Tibial artery (tissue), 4 donors: ENCODE measurements around the gene PHF1.
"Not testable (repeated sequence)": the region's sequence is repeated elsewhere in the genome, so short reads cannot be mapped to it uniquely, and the experiment has no call there.

Experiments used
- DNase-seq, 2 donors: peaks; one replicate each; pipeline ENCODE4 v3.0.0-alpha.2; 2019
- H3K27ac ChIP-seq, 2 donors: fragments of 200-600 bp; sonication (generic) in 1 of 2; 1 replicate in 1 of 2; 2 replicates in 1 of 2; pipeline ENCODE4 v1.5.1; 2018 to 2019; ENCODE audit warnings: mild to moderate bottlenecking in 1 of 2
- H3K27me3 ChIP-seq, 2 donors: fragments of 200-600 bp; sonication (generic) in 1 of 2; one replicate each; pipeline versions ENCODE4 v1.5.1 to v1.6.0; 2016 to 2019
- H3K36me3 ChIP-seq, 3 donors: fragments of 200-600 bp; sonication (generic) in 2 of 3; one replicate each; pipeline ENCODE4 v1.5.1; 2016 to 2019; ENCODE audit warnings: mild to moderate bottlenecking in 2 of 3
- H3K4me1 ChIP-seq, 4 donors: fragments of 200-600 bp; sonication (generic) in 2 of 4; 1 replicate in 3 of 4; 2 replicates in 1 of 4; pipeline ENCODE4 v1.5.1; 2016 to 2019
- H3K4me3 ChIP-seq, 2 donors: fragments of 200-600 bp; sonication (generic) in 1 of 2; 1 replicate in 1 of 2; 2 replicates in 1 of 2; pipeline ENCODE4 v1.5.1; 2018 to 2019; ENCODE audit warnings: mild to moderate bottlenecking in 2 of 2
- H3K9me3 ChIP-seq, 3 donors: fragments of 200-600 bp; sonication (generic) in 1 of 3; one replicate each; pipeline ENCODE4 v1.5.1; 2016 to 2019
- CTCF ChIP-seq, 2 experiments: fragments of 200-600 bp in 1 of 2; fragments of 450-650 bp in 1 of 2; IDR thresholded peaks; one replicate each; pipeline ENCODE4 v1.5.1; 2017 to 2019; ENCODE audit warnings: antibody characterized with exemption in 2 of 2, mild to moderate bottlenecking in 1 of 2, moderate library complexity in 1 of 2
- intact Hi-C: fragments of 100-400 bp; cut with DNase I; formaldehyde crosslinking; loops from one replicate; pipeline ENCODE4 v1.15.0; 2023; ENCODE audit warnings: low total_unique reads

PHF1 gene

GRCh38 chr6:33410711-33411631 lies at the start of gene PHF1:
Gene PHF1, plus strand, starts transcription at chr6:33411014. Its CDS starts 1,250 bp downstream, at chr6:33412264.
- Histone ChIP-seq H3K4me3 (peak within 1 kb of the TSS; percentile 94 to 98), H3K27ac (peak within 1 kb of the TSS; percentile 99 to 100), H3K4me1 (peaks cover 0 to 46% (median 31%) of the 10 kb centered on the region in 4 donors), H3K27me3 (no peaks in the 10 kb centered on the region), H3K36me3 (peaks cover 24 to 37% (median 36%) of the 10 kb centered on the region in 3 donors), H3K9me3 (no peaks in the 10 kb centered on the region)
- intact Hi-C loops: loop anchor here (10.0 kb wide), 1 partner anchor 116 kb away; the partner anchor contains the start of gene RGL2
- no peak for TF ChIP-seq CTCF (IDR thresholded peaks at IDR 0.05)
- peak in 1 of 2 donors; percentile 51 for DNase-seq

GRCh38 chr6:33363486-33363885 lies 47.3 kb upstream of the PHF1 start:
- peaks cover 0 to 15% of the 10 kb centered on the region in 2 donors for H3K27me3 ChIP-seq
- intact Hi-C loops, H3K4me3 ChIP-seq, DNase-seq, H3K27ac ChIP-seq, H3K9me3 ChIP-seq, H3K4me1 ChIP-seq, H3K36me3 ChIP-seq: not testable (repeated sequence)

GRCh38 chr6:33364475-33365205 lies 46.2 kb upstream of the PHF1 start:
- not testable (repeated sequence) for DNase-seq

GRCh38 chr6:33365206-33365971 lies 45.4 kb upstream of the PHF1 start:
- H3K4me3 ChIP-seq, H3K36me3 ChIP-seq, DNase-seq, H3K4me1 ChIP-seq, intact Hi-C loops, H3K27ac ChIP-seq, H3K9me3 ChIP-seq, H3K27me3 ChIP-seq: not testable (repeated sequence)

More at GRCh38 chr6:33364475-33365205, 46.2 kb upstream of the PHF1 start:
- peaks cover 0 to 15% of the 10 kb centered on the region in 2 donors for H3K27me3 ChIP-seq
- H3K36me3 ChIP-seq, H3K9me3 ChIP-seq, H3K4me1 ChIP-seq, H3K4me3 ChIP-seq, H3K27ac ChIP-seq, intact Hi-C loops: not testable (repeated sequence)

- DNase-seq: no peak
- no peaks in the 10 kb centered on the region for H3K36me3 ChIP-seq
- H3K9me3 ChIP-seq: no peaks in the 10 kb centered on the region
Observed at GRCh38 chr6:33367009-33367714, 43.7 kb upstream of the PHF1 start.

GRCh38 chr6:33367715-33368025 lies 43.1 kb upstream of the PHF1 start:
- H3K27me3 ChIP-seq, H3K4me3 ChIP-seq, H3K27ac ChIP-seq, H3K4me1 ChIP-seq, intact Hi-C loops, H3K9me3 ChIP-seq, DNase-seq, H3K36me3 ChIP-seq: not testable (repeated sequence)

More at GRCh38 chr6:33367009-33367714, 43.7 kb upstream of the PHF1 start:
- Histone ChIP-seq H3K4me1 (no peaks in the 10 kb centered on the region), H3K27ac (no peak overlapping the region), H3K4me3 (no peak overlapping the region), H3K27me3 (peaks cover 0 to 7% of the 10 kb centered on the region in 2 donors)
- intact Hi-C loops: no loop called here
- TF ChIP-seq CTCF (IDR thresholded peaks at IDR 0.05): no peak

- intact Hi-C loops, DNase-seq, H3K27ac ChIP-seq, H3K36me3 ChIP-seq, H3K27me3 ChIP-seq, H3K4me3 ChIP-seq, H3K9me3 ChIP-seq: not testable (repeated sequence)
- peaks cover 0 to 22% (median 17%) of the 10 kb centered on the region in 4 donors for H3K4me1 ChIP-seq
Observed at GRCh38 chr6:33371901-33372300, 38.9 kb upstream of the PHF1 start.
